WTC11 (cell line): ENCODE data around the gene CDKN2B. TPM values are rescaled to one million over a fixed set of nuclear protein-coding genes. Genes with fewer than 3 reads are reported as not detected.

ENCODE experiments used
- ATAC-seq: fragments of 200-7000 bp; cut with Tn5 transposase; 2 replicates; pipeline ENCODE4 v1.10.0; 2021; ENCODE audit warnings: mild to moderate bottlenecking, moderate library complexity
- CTCF ChIA-PET: fragments of 300-600 bp; sonication (Branson Sonifier 250); formaldehyde crosslinking; loops from one replicate; lab custom pipeline; 2021; ENCODE audit warnings: antibody characterized with exemption; lab: Charles Lee
- POLR2A ChIA-PET: fragments of 350-600 bp; sonication (Branson Sonifier 250); formaldehyde crosslinking; loops from one replicate; lab custom pipeline; 2021; ENCODE audit warnings: antibody characterized with exemption; lab: Charles Lee
- DNase-seq: peaks from one replicate; pipeline ENCODE4 v3.0.0; 2021; ENCODE audit warnings: low spot score
- H3K27ac Mint-ChIP-seq: 2 replicates; pipeline ENCODE4 v1.8.0; 2021; ENCODE audit warnings: mixed read lengths
- H3K27me3 Mint-ChIP-seq: 2 replicates; pipeline ENCODE4 v1.8.0; 2021; ENCODE audit warnings: low read depth, mild to moderate bottlenecking, moderate library complexity, mixed read lengths
- H3K36me3 Mint-ChIP-seq: 2 replicates; pipeline ENCODE4 v1.8.0; 2021; ENCODE audit warnings: mixed read lengths
- H3K4me1 Mint-ChIP-seq: 2 replicates; pipeline ENCODE4 v1.8.0; 2022; ENCODE audit warnings: mixed read lengths
- H3K4me3 Mint-ChIP-seq: 2 replicates; pipeline ENCODE4 v1.8.0; 2021; ENCODE audit warnings: mild to moderate bottlenecking, moderate library complexity, mixed read lengths
- H3K9me3 Mint-ChIP-seq: 2 replicates; pipeline ENCODE4 v1.8.0; 2021; ENCODE audit warnings: mixed read lengths
- ATF1 ChIP-seq: sonication (generic); formaldehyde crosslinking; IDR thresholded peaks from 2 replicates; pipeline ENCODE4 v1.8.1; 2023; ENCODE audit warnings: mild to moderate bottlenecking, moderate library complexity, missing genetic modification reagents
- ATF6 ChIP-seq: sonication (generic); formaldehyde crosslinking; IDR thresholded peaks from 2 replicates; pipeline ENCODE4 v1.8.1; 2023; ENCODE audit warnings: mild to moderate bottlenecking, missing genetic modification reagents
- E2F1 ChIP-seq: sonication (generic); formaldehyde crosslinking; IDR thresholded peaks from 2 replicates; pipeline ENCODE4 v1.8.0; 2022; ENCODE audit warnings: mild to moderate bottlenecking, missing genetic modification reagents
- FOXK1 ChIP-seq: sonication (generic); formaldehyde crosslinking; IDR thresholded peaks from 2 replicates; pipeline ENCODE4 v1.8.0; 2022; ENCODE audit warnings: mild to moderate bottlenecking, moderate library complexity, missing genetic modification reagents
- MXD4 ChIP-seq: fragments of 250-450 bp; sonication (Bioruptor Pico); IDR thresholded peaks from 2 replicates; pipeline ENCODE4 v1.8.0; 2021; ENCODE audit warnings: mild to moderate bottlenecking, moderate library complexity, borderline replicate concordance
- MYBL2 ChIP-seq: sonication (generic); formaldehyde crosslinking; IDR thresholded peaks from 2 replicates; pipeline ENCODE4 v1.8.1; 2023; ENCODE audit warnings: mild to moderate bottlenecking, moderate library complexity, missing genetic modification reagents
- NFYB ChIP-seq: sonication (generic); formaldehyde crosslinking; conservative IDR thresholded peaks from 2 replicates; pipeline ENCODE4 v1.8.0; 2022; ENCODE audit warnings: low read depth, missing genetic modification reagents
- NR3C1 ChIP-seq: sonication (generic); formaldehyde crosslinking; conservative IDR thresholded peaks from 2 replicates; pipeline ENCODE4 v1.8.1; 2023; ENCODE audit warnings: low read depth, mild to moderate bottlenecking, missing genetic modification reagents
- RORB ChIP-seq: fragments of 250-450 bp; sonication (Bioruptor Pico); IDR thresholded peaks from 2 replicates; pipeline ENCODE4 v1.9.0; 2021; ENCODE audit warnings: mild to moderate bottlenecking
- SOX15 ChIP-seq: fragments of 250-450 bp; sonication (Bioruptor Pico); IDR thresholded peaks from 2 replicates; pipeline ENCODE4 v1.9.0; 2021; ENCODE audit warnings: mild to moderate bottlenecking
- STAT6 ChIP-seq: sonication (generic); formaldehyde crosslinking; conservative IDR thresholded peaks from 2 replicates; pipeline ENCODE4 v1.8.1; 2023; ENCODE audit warnings: mild to moderate bottlenecking, low read depth, missing genetic modification reagents, moderate library complexity
- TEAD1 ChIP-seq: sonication (generic); formaldehyde crosslinking; IDR thresholded peaks from 2 replicates; pipeline ENCODE4 v1.8.0; 2022; ENCODE audit warnings: mild to moderate bottlenecking, missing genetic modification reagents
- ZBTB21 ChIP-seq: sonication (generic); formaldehyde crosslinking; IDR thresholded peaks from 2 replicates; pipeline ENCODE4 v1.8.1; 2023; ENCODE audit warnings: mild to moderate bottlenecking, missing genetic modification reagents, borderline replicate concordance
- ZBTB43 ChIP-seq: sonication (generic); formaldehyde crosslinking; IDR thresholded peaks from 2 replicates; pipeline ENCODE4 v1.8.1; 2023; ENCODE audit warnings: mild to moderate bottlenecking, missing genetic modification reagents
- ZNF232 ChIP-seq: sonication (generic); formaldehyde crosslinking; IDR thresholded peaks from 2 replicates; pipeline ENCODE4 v1.8.0; 2022; ENCODE audit warnings: mild to moderate bottlenecking, missing genetic modification reagents
- total RNA-seq: library from RNA; stranded (reverse); gene quantifications from 3 replicates; pipeline ENCODE4 v1.2.3, GENCODE V29; 2021
- TF ChIP-seq, protein P1 (sequence below): sonication (generic); formaldehyde crosslinking; IDR thresholded peaks from 2 replicates; pipeline ENCODE4 v1.8.0; 2022; ENCODE audit warnings: mild to moderate bottlenecking, missing genetic modification reagents
- TF ChIP-seq, protein P2 (sequence below): sonication (generic); formaldehyde crosslinking; IDR thresholded peaks from 2 replicates; pipeline ENCODE4 v1.8.1; 2022; ENCODE audit warnings: low read depth, missing genetic modification reagents, borderline replicate concordance
- TF ChIP-seq, protein P3 (sequence below): fragments of 250-450 bp; sonication (Bioruptor Pico); IDR thresholded peaks from 2 replicates; pipeline ENCODE4 v1.8.0; 2021; ENCODE audit warnings: mild to moderate bottlenecking
- TF ChIP-seq, protein P4 (sequence below): fragments of 250-450 bp; sonication (Bioruptor Pico); IDR thresholded peaks from 2 replicates; pipeline ENCODE4 v2.1.2; 2022; ENCODE audit warnings: mild to moderate bottlenecking, moderate library complexity

Gene CDKN2B
- total RNA-seq, 1 experiment from 2014 or later, result 0.13 TPM

- Mint-ChIP-seq H3K27ac (no peak overlapping the region), H3K27me3 (peaks cover 98% of the 10 kb centered on the region), H3K4me3 (peak overlapping the region; percentile 52), H3K9me3 (no peaks in the 10 kb centered on the region), H3K36me3 (no peaks in the 10 kb centered on the region), H3K4me1 (peaks cover 26% of the 10 kb centered on the region)
- ChIA-PET CTCF (interaction anchor here (0.9 to 2.9 kb wide), 4 partner anchors 19 to 130 kb away, joined by 3 to 17 read pairs (median 5); partner anchors contain the start of gene CDKN2B), POLR2A (no interaction called here)
- peak; percentile 36 for DNase-seq
- TF ChIP-seq ZNF232 (CRISPR knock-in tag), result no peak
- no peak for TF ChIP-seq ZBTB21 (CRISPR knock-in tag)
- no peak for TF ChIP-seq ATF6 (CRISPR knock-in tag)
- TF ChIP-seq, protein P1, sequence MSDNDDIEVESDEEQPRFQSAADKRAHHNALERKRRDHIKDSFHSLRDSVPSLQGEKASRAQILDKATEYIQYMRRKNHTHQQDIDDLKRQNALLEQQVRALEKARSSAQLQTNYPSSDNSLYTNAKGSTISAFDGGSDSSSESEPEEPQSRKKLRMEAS (CRISPR knock-in tag), result no peak
- no peak for TF ChIP-seq NR3C1
- no peak for TF ChIP-seq ZBTB43 (CRISPR knock-in tag)
- TF ChIP-seq ATF1 (CRISPR knock-in tag), result no peak
- no peak for TF ChIP-seq RORB
- TF ChIP-seq SOX15 (CRISPR knock-in tag), result no peak
- TF ChIP-seq, protein P2, sequence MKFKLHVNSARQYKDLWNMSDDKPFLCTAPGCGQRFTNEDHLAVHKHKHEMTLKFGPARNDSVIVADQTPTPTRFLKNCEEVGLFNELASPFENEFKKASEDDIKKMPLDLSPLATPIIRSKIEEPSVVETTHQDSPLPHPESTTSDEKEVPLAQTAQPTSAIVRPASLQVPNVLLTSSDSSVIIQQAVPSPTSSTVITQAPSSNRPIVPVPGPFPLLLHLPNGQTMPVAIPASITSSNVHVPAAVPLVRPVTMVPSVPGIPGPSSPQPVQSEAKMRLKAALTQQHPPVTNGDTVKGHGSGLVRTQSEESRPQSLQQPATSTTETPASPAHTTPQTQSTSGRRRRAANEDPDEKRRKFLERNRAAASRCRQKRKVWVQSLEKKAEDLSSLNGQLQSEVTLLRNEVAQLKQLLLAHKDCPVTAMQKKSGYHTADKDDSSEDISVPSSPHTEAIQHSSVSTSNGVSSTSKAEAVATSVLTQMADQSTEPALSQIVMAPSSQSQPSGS (CRISPR knock-in tag), result no peak
- no peak for TF ChIP-seq TEAD1 (CRISPR knock-in tag)
- no peak for TF ChIP-seq STAT6 (CRISPR knock-in tag)
- TF ChIP-seq, protein P3, sequence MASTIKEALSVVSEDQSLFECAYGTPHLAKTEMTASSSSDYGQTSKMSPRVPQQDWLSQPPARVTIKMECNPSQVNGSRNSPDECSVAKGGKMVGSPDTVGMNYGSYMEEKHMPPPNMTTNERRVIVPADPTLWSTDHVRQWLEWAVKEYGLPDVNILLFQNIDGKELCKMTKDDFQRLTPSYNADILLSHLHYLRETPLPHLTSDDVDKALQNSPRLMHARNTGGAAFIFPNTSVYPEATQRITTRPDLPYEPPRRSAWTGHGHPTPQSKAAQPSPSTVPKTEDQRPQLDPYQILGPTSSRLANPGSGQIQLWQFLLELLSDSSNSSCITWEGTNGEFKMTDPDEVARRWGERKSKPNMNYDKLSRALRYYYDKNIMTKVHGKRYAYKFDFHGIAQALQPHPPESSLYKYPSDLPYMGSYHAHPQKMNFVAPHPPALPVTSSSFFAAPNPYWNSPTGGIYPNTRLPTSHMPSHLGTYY (CRISPR knock-in tag), result no peak
- no peak for TF ChIP-seq FOXK1
- no peak for TF ChIP-seq MYBL2 (CRISPR knock-in tag)
- no peak for TF ChIP-seq E2F1 (CRISPR knock-in tag)
- TF ChIP-seq, protein P4, sequence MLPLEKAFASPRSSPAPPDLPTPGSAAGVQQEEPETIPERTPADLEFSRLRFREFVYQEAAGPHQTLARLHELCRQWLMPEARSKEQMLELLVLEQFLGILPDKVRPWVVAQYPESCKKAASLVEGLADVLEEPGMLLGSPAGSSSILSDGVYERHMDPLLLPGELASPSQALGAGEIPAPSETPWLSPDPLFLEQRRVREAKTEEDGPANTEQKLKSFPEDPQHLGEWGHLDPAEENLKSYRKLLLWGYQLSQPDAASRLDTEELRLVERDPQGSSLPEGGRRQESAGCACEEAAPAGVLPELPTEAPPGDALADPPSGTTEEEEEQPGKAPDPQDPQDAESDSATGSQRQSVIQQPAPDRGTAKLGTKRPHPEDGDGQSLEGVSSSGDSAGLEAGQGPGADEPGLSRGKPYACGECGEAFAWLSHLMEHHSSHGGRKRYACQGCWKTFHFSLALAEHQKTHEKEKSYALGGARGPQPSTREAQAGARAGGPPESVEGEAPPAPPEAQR, result no peak
- TF ChIP-seq MXD4 (CRISPR knock-in tag), result no peak
- TF ChIP-seq NFYB (CRISPR knock-in tag), result no peak
- peak; percentile 60 for ATAC-seq
Measured at GRCh38 chr9:21989440-21990189, 19.5 kb downstream of the CDKN2B start.
